Gastroesophageal sphincter (tissue), 4 donors: ENCODE results near the gene ZNF320. TPM values are rescaled to one million over a fixed set of nuclear protein-coding genes. Genes with fewer than 3 reads are reported as not detected.
"Not testable (repeated sequence)": the region's sequence is repeated elsewhere in the genome, so short reads cannot be mapped to it uniquely, and the experiment has no call there.

ENCODE experiments used
- ATAC-seq: fragments of 150-250 bp; one replicate; pipeline ENCODE4 v1.9.1; 2016; ENCODE audit warnings: mild to moderate bottlenecking, moderate library complexity
- H3K27ac ChIP-seq, 4 donors: fragments of 200-600 bp; sonication (generic) in 3 of 4; 1 replicate in 3 of 4; 2 replicates in 1 of 4; pipeline ENCODE4 v1.5.1; 2016 to 2019
- H3K27me3 ChIP-seq: fragments of 200-600 bp; sonication (generic); one replicate; pipeline ENCODE4 v1.5.1; 2019
- H3K36me3 ChIP-seq, 2 donors: fragments of 200-600 bp; sonication (generic); one replicate each; pipeline ENCODE4 v1.5.1; 2019; ENCODE audit warnings: control low read depth in 1 of 2
- H3K4me1 ChIP-seq, 3 donors: fragments of 200-600 bp; sonication (generic); 1 replicate in 2 of 3; 2 replicates in 1 of 3; pipeline ENCODE4 v1.5.1; 2016 to 2019; ENCODE audit warnings: control low read depth in 2 of 3
- H3K4me3 ChIP-seq, 2 donors: fragments of 200-600 bp; sonication (generic); one replicate each; pipeline ENCODE4 v1.5.1; 2019; ENCODE audit warnings: mild to moderate bottlenecking in 1 of 2, moderate library complexity in 1 of 2
- H3K9me3 ChIP-seq, 3 donors: fragments of 200-600 bp; sonication (generic); one replicate each; pipeline ENCODE4 v1.5.1; 2017 to 2019; ENCODE audit warnings: control low read depth in 2 of 3
- EP300 ChIP-seq: sonication (generic); formaldehyde crosslinking; IDR thresholded peaks from one replicate; pipeline ENCODE4 v1.6.1; 2017; ENCODE audit warnings: antibody characterized with exemption, mild to moderate bottlenecking
- POLR2A ChIP-seq, 2 donors: fragments of 450-650 bp; IDR thresholded peaks; one replicate each; pipeline ENCODE4 v1.6.1; 2017; ENCODE audit warnings: antibody characterized with exemption in 2 of 2, mild to moderate bottlenecking in 2 of 2, moderate library complexity in 1 of 2
- POLR2AphosphoS5 ChIP-seq: sonication (generic); formaldehyde crosslinking; IDR thresholded peaks from one replicate; pipeline ENCODE4 v1.6.1; 2017; ENCODE audit warnings: antibody characterized with exemption
- WGBS, 2 donors: methylation state at CpG; one replicate each; pipeline ENCODE4 v1.1.5; 2018; ENCODE audit warnings: low coverage in 1 of 2; 5-methylcytosine and 5-hydroxymethylcytosine counted together
- total RNA-seq, 4 donors: library from RNA; depleted of rRNA; stranded (reverse); fragments of >200 nt; gene quantifications; one replicate each; pipeline ENCODE4 v1.1.0, GENCODE V29; 2016
- TF ChIP-seq, protein P1 (sequence below), 4 experiments: fragments of 200-600 bp in 2 of 4; fragments of 450-650 bp in 2 of 4; sonication (generic) in 1 of 4; IDR thresholded peaks; one replicate each; pipeline ENCODE4 v1.5.1; 2017 to 2019; ENCODE audit warnings: antibody characterized with exemption in 4 of 4, mild to moderate bottlenecking in 2 of 4, moderate library complexity in 2 of 4

Gene ZNF320
- total RNA-seq, 4 donors from 2014 or later: 8.4 to 16.2 (median 12.1) TPM

DNA sequence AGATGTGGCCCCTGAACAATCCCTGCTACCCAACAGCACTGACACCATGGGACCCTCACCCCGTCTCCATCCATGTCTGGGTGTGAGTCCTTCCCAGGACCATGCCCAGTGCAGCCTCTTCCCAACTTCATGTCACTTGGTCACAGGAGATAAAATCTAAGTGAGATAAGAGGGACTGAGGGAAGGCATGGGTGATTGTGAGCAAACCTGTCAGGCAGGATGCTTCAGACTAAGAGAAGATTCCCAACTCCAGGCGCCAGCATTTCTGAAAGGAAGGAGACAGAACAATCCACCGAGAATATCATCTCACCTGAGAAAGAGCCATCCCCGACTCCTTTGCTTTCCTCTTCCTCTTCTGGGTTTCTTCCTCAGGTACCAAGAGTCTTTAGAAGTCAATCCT lies 7.5 kb downstream of the ZNF320 start:
- TF ChIP-seq POLR2A (IDR thresholded peaks at IDR 0.05): no peak
- TF ChIP-seq, protein P1, sequence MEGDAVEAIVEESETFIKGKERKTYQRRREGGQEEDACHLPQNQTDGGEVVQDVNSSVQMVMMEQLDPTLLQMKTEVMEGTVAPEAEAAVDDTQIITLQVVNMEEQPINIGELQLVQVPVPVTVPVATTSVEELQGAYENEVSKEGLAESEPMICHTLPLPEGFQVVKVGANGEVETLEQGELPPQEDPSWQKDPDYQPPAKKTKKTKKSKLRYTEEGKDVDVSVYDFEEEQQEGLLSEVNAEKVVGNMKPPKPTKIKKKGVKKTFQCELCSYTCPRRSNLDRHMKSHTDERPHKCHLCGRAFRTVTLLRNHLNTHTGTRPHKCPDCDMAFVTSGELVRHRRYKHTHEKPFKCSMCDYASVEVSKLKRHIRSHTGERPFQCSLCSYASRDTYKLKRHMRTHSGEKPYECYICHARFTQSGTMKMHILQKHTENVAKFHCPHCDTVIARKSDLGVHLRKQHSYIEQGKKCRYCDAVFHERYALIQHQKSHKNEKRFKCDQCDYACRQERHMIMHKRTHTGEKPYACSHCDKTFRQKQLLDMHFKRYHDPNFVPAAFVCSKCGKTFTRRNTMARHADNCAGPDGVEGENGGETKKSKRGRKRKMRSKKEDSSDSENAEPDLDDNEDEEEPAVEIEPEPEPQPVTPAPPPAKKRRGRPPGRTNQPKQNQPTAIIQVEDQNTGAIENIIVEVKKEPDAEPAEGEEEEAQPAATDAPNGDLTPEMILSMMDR (IDR thresholded peaks at IDR 0.05): no peak
- no peak for TF ChIP-seq POLR2AphosphoS5
- TF ChIP-seq EP300: no peak
- Histone ChIP-seq H3K36me3 (peaks cover 5 to 91% of the 10 kb centered on the region in 2 donors), H3K4me1 (peaks cover 0 to 4% (median 0%) of the 10 kb centered on the region in 3 donors), H3K27me3 (no peaks in the 10 kb centered on the region), H3K27ac (no peak overlapping the region), H3K4me3 (no peak overlapping the region), H3K9me3 (no peaks in the 10 kb centered on the region)
- WGBS, 2 donors: 91 to 92% methylated on average over 3 to 4 of the region's 4 CpGs
- ATAC-seq: no peak

DNA sequence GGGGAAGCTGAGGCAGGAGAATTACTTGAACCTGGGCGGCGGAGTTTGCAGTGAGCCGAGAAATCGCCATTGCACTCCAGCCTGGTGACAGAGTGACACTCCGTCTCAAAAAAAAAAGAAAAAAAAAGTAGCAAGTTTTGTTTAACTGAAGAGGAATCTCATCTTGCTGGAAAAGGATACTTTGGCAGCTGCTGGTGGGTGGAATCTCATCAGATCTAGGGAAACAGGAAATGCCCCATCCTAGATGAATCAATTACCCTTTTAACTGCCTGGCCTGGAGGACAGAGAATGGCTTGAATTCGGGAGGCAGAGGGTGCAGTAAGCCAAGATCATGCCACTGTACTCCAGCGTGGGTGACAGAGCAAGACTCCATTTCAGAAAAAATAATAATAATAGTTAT lies 8.4 kb downstream of the ZNF320 start:
- H3K27me3 ChIP-seq: no peaks in the 10 kb centered on the region
- ATAC-seq: no peak
- H3K36me3 ChIP-seq: peaks cover 5 to 92% of the 10 kb centered on the region in 2 donors
- TF ChIP-seq, protein P1 (IDR thresholded peaks at IDR 0.05): no peak
- TF ChIP-seq EP300: no peak
- TF ChIP-seq POLR2AphosphoS5: no peak
- no peak for TF ChIP-seq POLR2A (IDR thresholded peaks at IDR 0.05)
- no peaks in the 10 kb centered on the region for H3K4me1 ChIP-seq
- H3K4me3 ChIP-seq: no peak overlapping the region
- no peak overlapping the region for H3K27ac ChIP-seq
- H3K9me3 ChIP-seq: no peaks in the 10 kb centered on the region
- 77 to 85% methylated on average over 7 of the region's 7 CpGs for WGBS, 2 donors

DNA sequence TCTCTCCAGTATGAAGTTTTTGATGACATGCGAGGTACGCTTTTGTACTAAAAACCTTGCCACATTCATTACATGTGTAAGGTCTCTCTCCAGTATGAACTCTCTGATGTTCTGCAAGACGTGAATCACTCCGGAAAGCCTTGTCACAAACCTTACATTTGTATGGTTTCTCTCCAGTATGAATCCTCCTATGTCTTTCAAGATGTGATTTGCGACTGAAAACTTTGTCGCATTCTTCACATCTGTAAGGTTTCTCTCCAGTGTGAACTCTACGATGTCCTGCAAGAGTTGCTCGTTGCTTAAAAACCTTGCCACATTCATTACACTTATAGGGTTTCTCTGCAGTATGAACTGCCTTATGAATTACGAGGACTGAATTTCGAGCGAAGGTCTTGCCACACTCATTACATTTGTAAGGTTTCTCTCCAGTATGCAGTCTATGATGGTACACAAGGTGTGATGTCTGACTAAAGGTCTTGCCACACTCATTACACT lies 16.5 kb downstream of the ZNF320 start:
- peaks cover 8 to 86% of the 10 kb centered on the region in 2 donors for H3K36me3 ChIP-seq

DNA sequence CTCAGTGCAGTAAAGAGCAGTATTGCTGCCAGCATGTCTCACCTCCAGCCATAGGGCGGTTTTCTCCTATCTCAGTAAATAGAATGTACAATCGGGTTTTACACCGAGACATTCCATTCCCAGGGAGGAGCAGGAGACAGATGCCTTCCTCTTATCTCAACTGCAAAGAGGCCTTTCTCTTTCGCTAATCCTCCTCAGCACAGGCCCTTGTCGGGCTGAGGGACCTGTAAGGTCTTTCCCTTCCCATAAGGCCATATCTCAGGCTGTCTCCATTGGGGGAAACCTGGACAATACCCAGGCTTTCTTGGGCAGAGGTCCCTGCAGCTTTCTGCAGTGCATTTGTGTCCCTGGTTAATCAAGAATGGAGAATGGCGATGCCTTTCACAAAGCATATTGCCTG lies 24.4 kb downstream of the ZNF320 start:
- not testable (repeated sequence) for H3K27ac ChIP-seq, H3K4me1 ChIP-seq, ATAC-seq, H3K36me3 ChIP-seq, H3K27me3 ChIP-seq, H3K4me3 ChIP-seq, H3K9me3 ChIP-seq
- 58 to 81% methylated on average over 2 to 4 of the region's 6 CpGs for WGBS, 2 donors

More for the DNA sequence above, 16.5 kb downstream of the ZNF320 start:
- Histone ChIP-seq H3K9me3 (peaks cover 0 to 36% (median 0%) of the 10 kb centered on the region in 3 donors), H3K4me1 (no peaks in the 10 kb centered on the region), H3K27me3 (no peaks in the 10 kb centered on the region), H3K4me3 (no peak overlapping the region), H3K27ac (no peak overlapping the region)
- ATAC-seq: no peak
- WGBS, 2 donors: 87 to 90% methylated on average over 11 of the region's 11 CpGs
- TF ChIP-seq EP300: no peak
- TF ChIP-seq, protein P1 (IDR thresholded peaks at IDR 0.05): no peak
- no peak for TF ChIP-seq POLR2A (IDR thresholded peaks at IDR 0.05)
- no peak for TF ChIP-seq POLR2AphosphoS5

GRCh38 chr19:52871466-52871865 lies 26.0 kb downstream of the ZNF320 start:
- no peak overlapping the region for H3K4me3 ChIP-seq
- WGBS, 2 donors: 86 to 89% methylated on average over 3 of the region's 3 CpGs

DNA sequence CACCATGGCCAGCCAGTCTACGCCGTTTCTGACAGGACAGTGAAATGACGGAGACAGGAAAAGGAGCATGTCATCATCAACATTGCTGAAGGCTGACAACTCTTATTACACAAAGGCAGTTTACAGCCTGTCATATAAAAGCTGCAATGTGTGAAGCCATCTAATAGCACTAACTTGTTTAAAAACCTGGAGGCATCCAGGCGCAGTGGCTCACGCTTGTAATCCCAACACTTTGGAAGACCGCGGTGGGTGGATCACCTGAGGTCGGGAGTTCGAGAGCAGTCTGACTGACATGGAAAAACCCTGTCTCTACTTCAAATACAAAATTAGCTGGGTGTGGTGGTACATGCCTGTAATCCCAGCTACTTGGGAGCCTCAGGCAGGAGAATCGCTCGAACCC lies 29.4 kb downstream of the ZNF320 start:
- H3K4me3 ChIP-seq, ATAC-seq, H3K36me3 ChIP-seq, H3K27me3 ChIP-seq, H3K4me1 ChIP-seq, H3K9me3 ChIP-seq, H3K27ac ChIP-seq: not testable (repeated sequence)
- 76 to 100% methylated on average over 2 to 7 of the region's 11 CpGs for WGBS, 2 donors

More at GRCh38 chr19:52871466-52871865, 26.0 kb downstream of the ZNF320 start:
- TF ChIP-seq EP300 (no peak), POLR2A (IDR thresholded peaks at IDR 0.05) (no peak), POLR2AphosphoS5 (no peak)
- TF ChIP-seq, protein P1 (IDR thresholded peaks at IDR 0.05): no peak
- Histone ChIP-seq H3K4me1 (no peaks in the 10 kb centered on the region), H3K27ac (no peak overlapping the region), H3K9me3 (no peaks in the 10 kb centered on the region), H3K27me3 (no peaks in the 10 kb centered on the region), H3K36me3 (peaks cover 0 to 9% of the 10 kb centered on the region in 2 donors)
- ATAC-seq: no peak
